COLO668 (cell line): ENCODE data around the gene TRIM9.

Experiments used
- DNase-seq: peaks from one replicate; lab custom pipeline; 2025; ENCODE audit not compliant: unreplicated experiment; lab: John Stamatoyannopoulos, UW

TRIM9 gene

GRCh38 chr14:50937800-50938199 is 157.1 kb downstream of the TRIM9 start:
- DNase-seq: no peak

- no peak for DNase-seq
These were observed 157.6 kb downstream of the TRIM9 start for GRCh38 chr14:50937325-50937724.

GRCh38 chr14:50936882-50937281 is 158.0 kb downstream of the TRIM9 start:
- no peak for DNase-seq

- no peak for DNase-seq
These were observed 158.9 kb downstream of the TRIM9 start for GRCh38 chr14:50936016-50936340.

- DNase-seq: no peak
These were observed 159.5 kb downstream of the TRIM9 start for GRCh38 chr14:50935126-50936015.

GRCh38 chr14:50932592-50933495 is 162.1 kb downstream of the TRIM9 start:
- DNase-seq: no peak

- no peak for DNase-seq
These were observed 162.7 kb downstream of the TRIM9 start for GRCh38 chr14:50932156-50932555.

- no peak for DNase-seq
These were observed 163.3 kb downstream of the TRIM9 start for GRCh38 chr14:50931559-50931958.

GRCh38 chr14:50929506-50929905 is 165.4 kb downstream of the TRIM9 start:
- no peak for DNase-seq

GRCh38 chr14:50928002-50928635 is 166.8 kb downstream of the TRIM9 start:
- DNase-seq: no peak

GRCh38 chr14:50926851-50927386 is 168.0 kb downstream of the TRIM9 start:
- DNase-seq: no peak
